ENCODE data around the gene GLI1. TPM values are rescaled to one million over a fixed set of nuclear protein-coding genes. Genes with fewer than 3 reads are reported as not detected.
"Not testable (repeated sequence)": the region's sequence is repeated elsewhere in the genome, so short reads cannot be mapped to it uniquely, and the experiment has no call there.

Gene GLI1
- polyA plus RNA-seq, 3 donors = 0.11 to 0.25 (median 0.18) TPM

DNA sequence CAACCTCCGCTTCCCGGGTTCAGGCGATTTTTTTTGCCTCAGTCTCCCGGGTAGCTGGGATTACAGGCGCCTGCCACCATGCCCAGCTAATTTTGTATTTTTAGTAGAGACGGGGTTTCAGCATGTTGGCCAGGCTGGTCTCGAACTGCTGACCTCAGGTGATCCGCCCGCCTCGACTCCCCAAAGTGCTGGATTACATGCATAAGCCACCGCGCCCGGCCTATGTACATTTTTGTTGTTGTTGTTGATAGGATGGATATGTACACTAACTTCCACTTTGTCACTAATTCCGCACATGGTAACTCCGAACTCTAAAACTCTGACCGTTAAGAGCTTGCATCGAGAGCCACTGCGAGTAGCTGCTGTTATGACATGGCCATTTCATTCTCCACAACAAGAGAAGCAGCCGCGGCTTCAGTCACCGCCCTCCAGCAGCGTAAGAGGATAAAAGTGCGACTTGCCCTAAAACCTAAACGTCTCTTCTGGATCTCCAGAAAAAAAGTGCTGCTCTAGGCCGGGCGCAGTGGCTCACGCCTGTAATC is 27.5 kb downstream of the GLI1 start:
- WGBS, 3 donors = 81 to 90% (median 87%) methylated on average over 27 of the region's 27 CpGs
- no peak overlapping the region for H3K27ac ChIP-seq (ENCODE audit: low read depth, low read length)

DNA sequence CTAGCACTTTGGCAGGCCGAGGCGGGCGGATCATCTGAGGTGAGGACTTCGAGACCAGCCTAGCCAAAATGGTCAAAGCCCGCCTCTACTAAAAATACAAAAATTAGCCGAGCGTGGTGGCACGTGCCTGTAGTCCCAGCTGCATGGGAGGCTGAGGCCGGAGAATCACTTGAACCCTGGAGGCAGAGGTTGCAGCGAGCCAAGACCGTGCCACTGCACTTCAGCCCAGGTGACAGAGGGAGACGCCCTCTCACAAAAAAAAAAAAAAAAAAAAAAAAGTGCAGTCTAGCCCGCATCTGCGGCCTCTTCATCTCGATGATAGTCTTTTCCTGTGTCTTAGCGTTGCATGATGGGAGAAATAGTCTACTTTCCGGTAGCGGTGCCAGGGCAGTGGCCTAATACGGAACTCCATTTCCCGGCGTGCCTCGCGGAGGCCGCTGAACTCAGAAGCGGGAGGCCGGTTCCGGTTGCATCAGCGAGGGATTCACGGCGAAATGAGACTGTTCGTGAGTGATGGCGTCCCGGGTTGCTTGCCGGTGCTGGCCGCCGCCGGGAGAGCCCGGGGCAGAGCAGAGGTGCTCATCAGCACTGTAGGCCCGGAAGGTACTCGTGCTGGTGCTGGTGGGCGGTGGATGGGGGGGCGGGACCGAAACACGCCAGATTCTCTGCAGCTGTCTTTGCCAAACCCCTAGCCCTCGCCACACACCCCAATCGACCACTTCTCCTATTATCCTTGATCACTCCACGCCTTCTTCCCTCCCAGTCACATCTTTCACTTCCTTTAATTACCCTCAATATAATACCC is 28.2 kb downstream of the GLI1 start, which contains the start of gene MARS1:
Gene MARS1, plus strand, starts transcription at position 472 of the 805 bp plus-strand sequence. Its CDS starts 23 bp downstream, at position 495.
- H3K27ac ChIP-seq (ENCODE audit: low read depth, low read length) = no peak within 1 kb of the TSS
- 8 to 10% (median 9%) methylated on average over 42 to 47 of the region's 47 CpGs for WGBS, 3 donors

DNA sequence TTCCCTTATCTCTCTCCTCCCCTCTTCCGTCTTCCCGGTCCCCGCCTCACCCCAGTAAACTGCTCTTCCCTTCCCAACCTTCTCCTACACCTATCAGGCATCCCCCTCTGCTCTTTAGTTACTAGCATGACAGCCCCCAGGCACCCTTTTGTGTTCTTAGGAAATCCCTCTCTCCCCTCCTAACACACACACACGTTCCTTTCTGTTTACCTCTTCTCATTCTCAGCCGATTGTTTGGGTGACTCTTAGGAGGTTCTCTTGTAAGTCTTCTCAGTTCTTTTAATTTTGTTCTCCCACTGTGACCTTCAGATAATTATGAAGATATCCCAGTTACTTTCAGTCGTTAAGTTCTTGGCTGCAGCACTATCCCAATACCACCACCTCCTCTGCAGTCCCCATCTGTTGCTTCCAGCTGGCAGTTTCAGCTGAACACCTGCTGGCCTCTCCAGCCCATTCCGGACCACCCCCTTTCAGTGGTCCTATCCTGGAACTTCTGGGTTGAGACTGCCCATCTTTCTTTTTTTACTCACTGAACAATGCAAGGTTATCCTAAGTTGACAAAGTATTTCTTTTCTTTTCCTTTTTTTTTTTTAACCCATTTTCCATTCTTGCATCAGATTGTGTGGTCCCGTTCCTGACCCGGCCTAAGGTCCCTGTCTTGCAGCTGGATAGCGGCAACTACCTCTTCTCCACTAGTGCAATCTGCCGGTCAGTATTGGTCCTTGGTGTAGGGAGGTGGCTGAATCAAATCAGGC is 29.0 kb downstream of the GLI1 start:
- H3K27ac ChIP-seq (ENCODE audit: low read depth, low read length) = no peak overlapping the region
- 18 to 31% (median 30%) methylated on average over 11 of the region's 11 CpGs for WGBS, 3 donors

DNA sequence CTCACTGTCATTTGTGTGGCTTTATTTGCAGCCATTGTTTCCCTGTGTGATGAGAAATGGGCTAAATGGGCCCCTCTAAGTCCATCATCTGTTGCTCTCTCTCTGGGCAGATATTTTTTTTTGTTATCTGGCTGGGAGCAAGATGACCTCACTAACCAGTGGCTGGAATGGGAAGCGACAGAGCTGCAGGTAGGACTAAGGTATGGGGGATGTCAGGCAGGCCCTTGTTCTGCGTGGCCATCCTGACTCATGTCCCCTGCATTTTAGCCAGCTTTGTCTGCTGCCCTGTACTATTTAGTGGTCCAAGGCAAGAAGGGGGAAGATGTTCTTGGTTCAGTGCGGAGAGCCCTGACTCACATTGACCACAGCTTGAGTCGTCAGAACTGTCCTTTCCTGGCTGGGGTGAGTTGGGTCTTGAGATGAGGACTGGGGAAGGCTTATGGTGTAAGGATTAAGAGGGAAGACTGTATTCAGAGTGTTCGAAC is 29.6 kb downstream of the GLI1 start:
- no peak overlapping the region for H3K27ac ChIP-seq (ENCODE audit: low read depth, low read length)
- WGBS, 3 donors = 76 to 89% (median 89%) methylated on average over 5 of the region's 5 CpGs

DNA sequence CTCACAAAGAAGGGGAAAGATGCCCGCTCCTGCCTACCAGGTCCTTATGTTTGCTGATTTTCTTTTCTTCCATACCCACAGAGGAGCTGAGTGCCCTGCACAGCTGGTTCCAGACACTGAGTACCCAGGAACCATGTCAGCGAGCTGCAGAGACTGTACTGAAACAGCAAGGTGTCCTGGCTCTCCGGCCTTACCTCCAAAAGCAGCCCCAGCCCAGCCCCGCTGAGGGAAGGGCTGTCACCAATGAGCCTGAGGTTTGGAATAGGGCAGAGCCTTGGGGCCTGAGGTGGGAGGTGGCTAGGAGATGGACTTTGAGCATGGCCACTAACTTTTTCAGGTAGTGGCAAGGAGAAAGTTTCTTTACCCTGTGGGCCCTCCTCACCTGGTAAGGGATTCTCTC is 30.5 kb downstream of the GLI1 start:
- 93 to 97% (median 97%) methylated on average over 4 of the region's 4 CpGs for WGBS, 3 donors
- H3K27ac ChIP-seq (ENCODE audit: low read depth, low read length) = no peak overlapping the region

DNA sequence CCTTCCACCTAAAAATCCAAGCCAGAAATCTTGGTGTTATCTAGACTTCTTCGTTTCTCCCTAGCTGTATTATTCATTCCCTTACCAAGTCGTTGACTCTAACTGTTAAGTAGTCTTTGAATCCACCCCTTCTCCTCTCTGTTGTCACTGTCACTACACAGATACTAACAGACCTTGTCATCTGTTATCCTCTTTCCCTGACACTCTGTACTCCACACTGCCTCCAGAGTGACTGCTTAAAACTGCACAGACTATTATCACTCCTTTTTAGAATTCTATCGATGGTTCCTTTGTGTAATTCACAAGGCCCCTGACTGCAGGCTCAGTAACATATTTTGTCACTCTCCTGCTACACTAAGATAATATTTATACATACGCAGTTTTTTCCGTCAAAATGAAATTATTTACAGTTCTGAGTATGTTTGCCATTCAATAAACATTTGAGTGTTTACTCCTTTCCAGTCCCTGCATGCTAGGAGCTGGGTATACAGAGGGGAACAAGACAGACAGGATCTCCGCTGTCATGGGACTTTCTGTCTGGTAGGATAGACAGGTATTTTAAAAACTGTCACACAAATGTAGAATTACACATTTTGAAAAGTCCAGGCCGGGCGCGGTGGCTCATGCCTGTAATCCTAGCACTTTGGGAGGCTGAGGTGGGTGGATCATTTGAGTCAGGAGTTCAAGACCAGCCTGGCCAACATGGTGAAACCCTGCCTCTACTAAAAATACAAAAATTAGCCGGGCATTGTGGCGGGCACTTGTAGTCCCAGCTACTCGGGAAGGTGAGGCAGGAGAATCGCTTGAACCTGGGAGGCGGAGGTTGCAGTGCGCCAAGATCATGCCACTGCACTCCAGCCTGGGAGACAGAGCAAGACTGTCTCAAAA is 32.1 kb downstream of the GLI1 start:
- 88 to 96% (median 94%) methylated on average over 15 of the region's 15 CpGs for WGBS, 3 donors
- H3K27ac ChIP-seq (ENCODE audit: low read depth, low read length) = no peak overlapping the region

DNA sequence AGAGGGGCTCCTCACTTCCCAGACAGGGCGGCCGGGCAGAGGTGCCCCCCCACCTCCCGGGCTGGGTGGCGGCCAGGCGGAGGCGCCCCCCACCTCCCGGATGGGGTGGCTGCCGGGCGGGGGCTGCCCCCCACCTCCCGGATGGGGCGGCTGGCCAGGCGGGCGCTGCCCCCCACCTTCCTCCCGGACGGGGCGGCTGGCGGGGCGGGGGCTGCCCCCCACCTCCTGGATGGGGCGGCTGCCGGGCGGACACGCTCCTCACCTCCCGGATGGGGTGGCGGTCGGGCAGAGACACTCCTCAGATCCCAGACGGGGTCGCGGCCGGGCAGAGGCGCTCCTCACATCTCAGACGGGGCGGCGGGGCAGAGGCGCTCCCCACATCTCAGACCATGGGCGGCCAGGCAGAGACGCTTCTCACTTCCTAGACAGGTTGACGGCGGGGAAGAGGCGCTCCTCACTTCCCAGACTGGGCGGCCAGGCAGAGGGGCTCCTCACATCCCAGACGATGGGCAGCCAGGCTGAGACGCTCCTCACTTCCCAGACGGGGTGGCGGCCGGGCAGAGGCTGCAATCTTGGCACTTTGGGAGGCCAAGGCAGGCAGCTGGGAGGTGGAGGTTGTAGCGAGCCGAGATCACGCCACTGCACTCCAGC is 35.6 kb downstream of the GLI1 start:
- WGBS, 3 donors = 94 to 97% (median 97%) methylated on average over 23 to 45 of the region's 48 CpGs
- not testable (repeated sequence) for H3K27ac ChIP-seq (ENCODE audit: low read depth, low read length)

DNA sequence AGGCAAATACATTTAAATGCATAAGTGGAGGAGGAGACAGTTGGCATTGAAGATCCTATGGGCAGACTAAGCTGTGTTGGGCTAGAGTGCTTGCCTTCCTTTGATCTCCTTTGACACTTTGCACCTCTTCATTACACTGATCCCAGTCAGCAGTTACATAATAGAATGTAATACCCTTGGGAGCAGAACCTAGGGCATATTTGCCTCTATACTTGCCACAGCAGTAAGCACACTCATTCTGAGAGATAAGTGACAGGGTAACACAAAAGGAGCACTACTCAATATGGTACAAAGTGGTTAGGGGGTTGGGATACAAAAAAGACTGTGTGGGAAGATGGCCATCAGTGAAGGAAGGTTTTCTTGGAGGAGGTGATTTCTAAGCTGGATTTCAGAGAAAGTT is 37.2 kb downstream of the GLI1 start:
- H3K27ac ChIP-seq (ENCODE audit: low read depth, low read length) = no peak overlapping the region

DNA sequence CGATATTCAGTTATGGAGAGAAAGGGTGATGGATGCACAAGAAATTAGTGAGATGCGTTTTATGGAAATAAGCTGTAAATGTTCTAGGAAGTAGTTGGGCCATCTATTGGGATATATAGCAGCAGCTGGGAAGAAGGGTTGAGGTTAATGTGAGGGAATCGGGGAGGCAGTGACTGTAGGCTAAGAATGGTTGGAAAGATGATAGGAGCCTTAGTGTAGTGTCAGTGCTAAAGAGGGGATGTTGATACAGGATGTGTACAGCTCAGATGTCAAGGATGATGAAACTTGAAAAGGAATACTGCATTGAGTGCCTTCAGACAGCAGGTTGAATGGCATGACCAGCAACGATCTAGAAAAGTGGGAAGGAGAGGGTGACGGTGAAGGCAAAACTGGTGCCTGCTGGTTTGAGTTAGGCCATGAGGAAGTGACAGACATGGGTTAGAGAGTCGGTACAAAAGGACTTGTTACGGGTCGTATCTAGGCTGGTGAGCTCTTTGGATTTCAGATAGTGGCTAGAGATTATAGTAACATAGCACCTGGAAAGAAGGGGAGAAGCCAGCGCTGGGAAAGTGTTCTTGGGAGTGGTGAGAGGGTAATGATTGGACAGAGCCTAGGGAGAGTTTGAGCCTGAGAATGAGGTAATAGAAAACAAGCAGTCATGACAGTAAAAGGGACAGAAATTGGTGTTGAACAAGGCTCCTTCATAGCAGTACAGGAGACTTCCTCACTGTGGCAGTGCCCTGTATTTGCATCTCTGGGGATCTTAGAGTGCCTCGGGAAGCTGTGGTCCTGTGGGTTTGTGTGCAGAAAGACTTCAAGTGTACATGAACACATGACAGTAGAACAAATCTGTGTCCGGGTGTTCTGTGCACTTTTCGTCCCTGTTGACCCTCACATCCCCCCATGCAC is 37.9 kb downstream of the GLI1 start:
- 90 to 94% (median 93%) methylated on average over 12 of the region's 12 CpGs for WGBS, 3 donors
- H3K27ac ChIP-seq (ENCODE audit: low read depth, low read length) = no peak overlapping the region

DNA sequence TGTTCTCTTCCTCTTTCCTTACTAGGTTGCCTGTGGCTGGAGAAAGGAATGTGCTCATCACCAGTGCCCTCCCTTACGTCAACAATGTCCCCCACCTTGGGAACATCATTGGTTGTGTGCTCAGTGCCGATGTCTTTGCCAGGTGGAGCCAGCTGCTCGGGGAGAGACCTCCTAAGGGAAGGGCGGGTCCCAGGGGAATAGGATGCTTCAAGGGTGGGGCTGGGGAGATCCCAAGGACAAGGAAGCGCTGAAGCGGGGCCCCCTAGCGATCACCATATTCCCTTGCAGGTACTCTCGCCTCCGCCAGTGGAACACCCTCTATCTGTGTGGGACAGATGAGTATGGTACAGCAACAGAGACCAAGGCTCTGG is 38.5 kb downstream of the GLI1 start:
- 85 to 94% (median 88%) methylated on average over 9 of the region's 9 CpGs for WGBS, 3 donors
- H3K27ac ChIP-seq (ENCODE audit: low read depth, low read length) = no peak overlapping the region

DNA sequence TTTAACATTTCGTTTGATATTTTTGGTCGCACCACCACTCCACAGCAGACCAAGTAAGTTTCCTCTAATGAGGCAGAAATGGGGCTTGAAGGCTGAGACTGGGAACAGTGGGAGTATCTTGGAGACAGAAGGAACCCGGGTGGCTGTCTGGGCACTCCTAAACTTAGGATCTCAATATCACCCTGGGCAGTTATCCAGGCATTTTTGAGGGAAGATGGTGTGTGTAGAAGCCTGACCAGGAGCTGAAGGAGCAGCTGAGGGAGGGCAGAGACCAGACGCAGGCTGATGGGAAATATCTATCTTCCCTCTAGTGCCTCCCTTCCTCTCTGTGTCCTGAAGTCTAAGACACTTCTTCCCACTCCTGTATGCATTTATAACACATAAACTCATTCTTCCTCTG is 39.0 kb downstream of the GLI1 start:
- no peak overlapping the region for H3K27ac ChIP-seq (ENCODE audit: low read depth, low read length)
- WGBS, 3 donors = 90 to 96% (median 94%) methylated on average over 4 of the region's 4 CpGs

DNA sequence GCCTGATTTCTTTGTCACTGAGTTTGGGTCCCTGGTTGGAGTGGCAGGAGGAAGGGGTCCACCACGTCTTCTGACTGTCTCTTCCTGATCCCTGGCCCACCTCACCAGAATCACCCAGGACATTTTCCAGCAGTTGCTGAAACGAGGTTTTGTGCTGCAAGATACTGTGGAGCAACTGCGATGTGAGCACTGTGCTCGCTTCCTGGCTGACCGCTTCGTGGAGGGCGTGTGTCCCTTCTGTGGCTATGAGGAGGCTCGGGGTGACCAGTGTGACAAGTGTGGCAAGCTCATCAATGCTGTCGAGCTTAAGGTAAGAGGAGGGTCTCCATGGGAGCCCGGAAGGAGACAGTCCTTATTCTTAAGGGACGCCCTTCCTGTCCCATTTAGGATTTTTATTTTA is 40.6 kb downstream of the GLI1 start:
- 75 to 93% (median 90%) methylated on average over 11 of the region's 11 CpGs for WGBS, 3 donors

DNA sequence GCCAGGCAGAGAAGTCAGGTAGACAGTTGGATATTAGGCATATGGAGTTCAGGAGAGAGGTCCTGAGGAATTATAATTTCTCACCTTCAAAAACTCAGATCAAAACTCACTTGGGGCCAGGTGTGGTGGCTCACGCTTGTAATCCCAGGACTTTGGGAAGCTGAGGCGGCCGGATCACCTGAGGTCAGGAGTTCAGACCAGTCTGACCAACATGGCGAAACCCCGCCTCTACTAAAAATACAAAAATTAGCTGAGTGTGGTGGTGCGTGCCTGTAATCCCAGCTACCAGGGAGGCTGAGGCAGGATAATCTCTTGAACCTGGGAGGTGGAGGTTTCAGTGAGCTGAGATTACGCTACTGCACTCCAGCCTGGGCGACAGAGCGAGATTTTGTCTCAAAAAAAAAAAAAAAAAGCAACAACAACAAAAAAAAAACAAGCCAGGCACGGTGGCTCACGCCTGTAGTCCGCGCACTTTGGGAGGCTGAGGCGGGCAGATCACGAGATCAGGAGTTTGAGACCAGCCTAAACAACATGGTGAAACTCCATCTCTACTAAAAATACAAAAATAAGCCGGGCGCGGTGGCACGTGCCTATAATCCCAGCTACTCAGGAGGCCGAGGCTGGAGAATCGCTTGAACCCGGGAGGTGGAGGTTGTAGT is 42.9 kb downstream of the GLI1 start:
- H3K27ac ChIP-seq (ENCODE audit: low read depth, low read length) = not testable (repeated sequence)
- 96 to 98% (median 97%) methylated on average over 20 to 22 of the region's 22 CpGs for WGBS, 3 donors

More for the DNA sequence above, 40.6 kb downstream of the GLI1 start:
- no peak overlapping the region for H3K27ac ChIP-seq (ENCODE audit: low read depth, low read length)

DNA sequence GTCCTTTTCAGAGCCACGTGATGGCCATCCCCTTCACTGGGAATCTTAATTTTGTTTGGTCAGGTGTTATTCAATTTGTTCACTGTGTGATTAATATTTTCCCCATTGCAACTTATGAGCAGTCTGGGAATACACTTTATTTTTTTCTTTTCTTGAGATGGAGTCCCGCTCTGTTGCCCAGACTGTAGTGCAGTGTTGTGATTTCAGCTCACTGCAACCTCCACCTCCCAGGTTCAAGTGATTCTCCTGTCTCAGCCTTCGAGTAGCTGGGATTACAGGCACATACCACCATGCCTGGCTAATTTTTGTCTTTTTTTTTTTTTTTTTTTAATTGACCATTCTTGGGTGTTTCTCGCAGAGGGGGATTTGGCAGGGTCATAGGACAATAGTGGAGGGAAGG is 47.0 kb downstream of the GLI1 start:
- WGBS, 3 donors = 84 to 98% (median 97%) methylated on average over 4 of the region's 4 CpGs
- not testable (repeated sequence) for H3K27ac ChIP-seq (ENCODE audit: low read depth, low read length)

DNA sequence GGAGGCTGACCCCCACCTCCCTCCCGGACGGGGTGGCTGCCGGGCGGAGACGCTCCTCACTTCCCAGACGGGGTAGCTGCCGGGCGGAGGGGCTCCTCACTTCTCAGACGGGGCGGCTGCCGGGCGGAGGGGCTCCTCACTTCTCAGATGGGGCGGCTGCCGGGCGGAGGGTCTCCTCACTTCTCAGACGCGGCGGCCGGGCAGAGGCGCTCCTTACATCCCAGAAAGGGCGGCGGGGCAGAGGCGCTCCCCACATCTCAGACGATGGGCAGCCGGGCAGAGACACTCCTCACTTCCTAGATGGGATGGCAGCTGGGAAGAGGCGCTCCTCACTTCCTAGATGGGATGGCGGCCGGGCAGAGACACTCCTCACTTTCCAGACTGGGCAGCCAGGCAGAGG is 48.2 kb downstream of the GLI1 start:
- 98 to 100% (median 98%) methylated on average over 11 to 20 of the region's 28 CpGs for WGBS, 3 donors
- not testable (repeated sequence) for H3K27ac ChIP-seq (ENCODE audit: low read depth, low read length)

DNA sequence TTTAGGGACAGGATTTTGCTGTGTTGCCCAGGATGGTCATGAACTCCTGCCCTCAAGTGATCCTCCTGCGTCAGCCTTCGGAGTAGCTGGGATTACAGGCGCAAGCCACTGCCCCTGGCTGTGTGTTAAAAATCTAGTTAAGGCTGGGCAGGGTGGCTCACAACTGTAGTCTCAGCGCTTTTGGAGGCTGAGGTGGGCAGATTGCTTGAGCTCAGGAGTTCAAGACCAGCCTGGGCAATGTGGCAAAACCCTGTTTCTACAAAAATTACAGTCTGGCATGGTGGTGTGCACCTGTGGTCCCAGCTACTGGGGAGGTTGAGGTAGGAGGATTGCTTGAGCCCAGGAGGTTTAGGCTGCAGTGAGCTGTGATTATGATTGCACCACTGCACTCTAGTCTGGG is 51.6 kb downstream of the GLI1 start:
- 97 to 99% (median 97%) methylated on average over 4 of the region's 4 CpGs for WGBS, 3 donors
- no peak overlapping the region for H3K27ac ChIP-seq (ENCODE audit: low read depth, low read length)

Measured in adipose tissue (tissue), 3 donors.